ENCODE measurements around the gene KCNK10. TPM values are rescaled to one million over a fixed set of nuclear protein-coding genes. Genes with fewer than 3 reads are reported as not detected.

KCNK10 gene
- total RNA-seq, 1 donor: under 0.01 TPM

- no peaks in the 10 kb centered on the region for H4K20me1 ChIP-seq (ENCODE audit: insufficient read depth, low read length)
- no peak for DNase-seq (ENCODE audit: insufficient read length, low spot score, missing footprints)
- H3K4me2 ChIP-seq (ENCODE audit: insufficient read depth, low read length): no peak overlapping the region
- no peak overlapping the region for H3K4me3 ChIP-seq (ENCODE audit: insufficient read depth, low read length)
- H3K27ac ChIP-seq (ENCODE audit: low read depth, low read length): no peak overlapping the region
- H3K79me2 ChIP-seq (ENCODE audit: insufficient read depth, low read length): no peaks in the 10 kb centered on the region
- no peak overlapping the region for H2AFZ ChIP-seq (ENCODE audit: low read length)
- H3K9me3 ChIP-seq (ENCODE audit: low read depth, low read length): no peaks in the 10 kb centered on the region
- H3K27me3 ChIP-seq (ENCODE audit: insufficient read depth, low read length): no peaks in the 10 kb centered on the region
- no peaks in the 10 kb centered on the region for H3K4me1 ChIP-seq (ENCODE audit: insufficient read depth, low read length)
- TF ChIP-seq CTCF (IDR thresholded peaks at IDR 0.05; ENCODE audit: extremely low read depth, low read depth, low read length): no peak
- H3K36me3 ChIP-seq (ENCODE audit: insufficient read depth, low read length): no peaks in the 10 kb centered on the region
These were observed 93.6 kb downstream of the KCNK10 start for GRCh38 chr14:88229428-88229827.

GRCh38 chr14:88228522-88229236 is 94.4 kb downstream of the KCNK10 start:
- no peaks in the 10 kb centered on the region for H3K79me2 ChIP-seq (ENCODE audit: insufficient read depth, low read length)
- no peak overlapping the region for H3K4me3 ChIP-seq (ENCODE audit: insufficient read depth, low read length)

GRCh38 chr14:88227693-88228092 is 95.4 kb downstream of the KCNK10 start:
- no peak overlapping the region for H2AFZ ChIP-seq (ENCODE audit: low read length)
- H3K4me2 ChIP-seq (ENCODE audit: insufficient read depth, low read length): no peak overlapping the region
- no peak overlapping the region for H3K27ac ChIP-seq (ENCODE audit: low read depth, low read length)
- H3K4me3 ChIP-seq (ENCODE audit: insufficient read depth, low read length): no peak overlapping the region
- H3K4me1 ChIP-seq (ENCODE audit: insufficient read depth, low read length): no peaks in the 10 kb centered on the region
- no peaks in the 10 kb centered on the region for H3K27me3 ChIP-seq (ENCODE audit: insufficient read depth, low read length)
- TF ChIP-seq CTCF (IDR thresholded peaks at IDR 0.05; ENCODE audit: extremely low read depth, low read depth, low read length): no peak
- no peaks in the 10 kb centered on the region for H3K79me2 ChIP-seq (ENCODE audit: insufficient read depth, low read length)
- no peaks in the 10 kb centered on the region for H3K36me3 ChIP-seq (ENCODE audit: insufficient read depth, low read length)
- H3K9me3 ChIP-seq (ENCODE audit: low read depth, low read length): no peaks in the 10 kb centered on the region
- DNase-seq (ENCODE audit: insufficient read length, low spot score, missing footprints): no peak
- no peaks in the 10 kb centered on the region for H4K20me1 ChIP-seq (ENCODE audit: insufficient read depth, low read length)

More at GRCh38 chr14:88228522-88229236, 94.4 kb downstream of the KCNK10 start:
- TF ChIP-seq CTCF (IDR thresholded peaks at IDR 0.05; ENCODE audit: extremely low read depth, low read depth, low read length): no peak
- no peaks in the 10 kb centered on the region for H3K36me3 ChIP-seq (ENCODE audit: insufficient read depth, low read length)
- H2AFZ ChIP-seq (ENCODE audit: low read length): no peak overlapping the region
- no peak for DNase-seq (ENCODE audit: insufficient read length, low spot score, missing footprints)
- H3K27ac ChIP-seq (ENCODE audit: low read depth, low read length): no peak overlapping the region
- no peaks in the 10 kb centered on the region for H3K4me1 ChIP-seq (ENCODE audit: insufficient read depth, low read length)
- H3K4me2 ChIP-seq (ENCODE audit: insufficient read depth, low read length): no peak overlapping the region
- H3K9me3 ChIP-seq (ENCODE audit: low read depth, low read length): no peaks in the 10 kb centered on the region
- no peaks in the 10 kb centered on the region for H4K20me1 ChIP-seq (ENCODE audit: insufficient read depth, low read length)
- no peaks in the 10 kb centered on the region for H3K27me3 ChIP-seq (ENCODE audit: insufficient read depth, low read length)

- H3K27me3 ChIP-seq (ENCODE audit: insufficient read depth, low read length): no peaks in the 10 kb centered on the region
- H3K4me2 ChIP-seq (ENCODE audit: insufficient read depth, low read length): no peak overlapping the region
- TF ChIP-seq CTCF (IDR thresholded peaks at IDR 0.05; ENCODE audit: extremely low read depth, low read depth, low read length): no peak
- DNase-seq (ENCODE audit: insufficient read length, low spot score, missing footprints): no peak
- no peaks in the 10 kb centered on the region for H4K20me1 ChIP-seq (ENCODE audit: insufficient read depth, low read length)
- no peaks in the 10 kb centered on the region for H3K36me3 ChIP-seq (ENCODE audit: insufficient read depth, low read length)
- H3K4me3 ChIP-seq (ENCODE audit: insufficient read depth, low read length): no peak overlapping the region
- no peak overlapping the region for H3K27ac ChIP-seq (ENCODE audit: low read depth, low read length)
- no peaks in the 10 kb centered on the region for H3K79me2 ChIP-seq (ENCODE audit: insufficient read depth, low read length)
- H3K9me3 ChIP-seq (ENCODE audit: low read depth, low read length): no peaks in the 10 kb centered on the region
- H3K4me1 ChIP-seq (ENCODE audit: insufficient read depth, low read length): no peaks in the 10 kb centered on the region
- H2AFZ ChIP-seq (ENCODE audit: low read length): no peak overlapping the region
These were observed 97.3 kb downstream of the KCNK10 start for GRCh38 chr14:88225721-88226120.
